ENCODE data around the gene TMEM167A. TPM values are rescaled to one million over a fixed set of nuclear protein-coding genes. Genes with fewer than 3 reads are reported as not detected.

Gene TMEM167A
- total RNA-seq, result 10 to 100 TPM; 23.5 to 53.4 (median 39.5) TPM

GRCh38 chr5:83076742-83077661, at the start of gene TMEM167A, which contains the start of gene XRCC4:
TSS of gene TMEM167A (minus strand) at chr5:83077394. CDS start at chr5:83077323, 71 bp downstream.
TSS of gene XRCC4 (plus strand) at chr5:83077547. CDS start at chr5:83104920, 27,373 bp downstream.
- Histone ChIP-seq H3K4me3 (peak within 1 kb of the TSS; percentile 59 to 98), H3K9me3 (no peaks in the 10 kb centered on the region), H3K36me3 (no peaks in the 10 kb centered on the region), H3K27ac (peak within 1 kb of the TSS; percentile 80 to 98 (median 85)), H3K27me3 (no peaks in the 10 kb centered on the region), H3K4me1 (peaks cover 7 to 53% (median 11%) of the 10 kb centered on the region in 3 donors)
- TF ChIP-seq CTCF (IDR thresholded peaks at IDR 0.05), result no peak
- peak; percentile 73 to 83 for TF ChIP-seq POLR2A (IDR thresholded peaks at IDR 0.05)
- no peak for TF ChIP-seq EP300 (IDR thresholded peaks at IDR 0.05)
- peak; percentile 96 for TF ChIP-seq POLR2AphosphoS5 (IDR thresholded peaks at IDR 0.05)
- WGBS, 2 donors (ENCODE audit: low coverage in 1 of 2), result 0 to 1% methylated on average over 13 to 29 of the region's 44 CpGs
- ATAC-seq, result peak; percentile 100

GRCh38 chr5:83126501-83126900, 49.3 kb upstream of the TMEM167A start:
- no peak for TF ChIP-seq CTCF (IDR thresholded peaks at IDR 0.05)
- TF ChIP-seq POLR2AphosphoS5 (IDR thresholded peaks at IDR 0.05), result no peak
- TF ChIP-seq POLR2A (IDR thresholded peaks at IDR 0.05), result no peak
- TF ChIP-seq EP300 (IDR thresholded peaks at IDR 0.05), result no peak
- 0 to 61% methylated on average over 1 to 2 of the region's 2 CpGs for WGBS, 2 donors (ENCODE audit: low coverage in 1 of 2)
- no peak for ATAC-seq

GRCh38 chr5:83125560-83125959, 48.4 kb upstream of the TMEM167A start:
- Histone ChIP-seq H3K4me1 (no peaks in the 10 kb centered on the region), H3K27me3 (no peaks in the 10 kb centered on the region), H3K36me3 (no peaks in the 10 kb centered on the region), H3K4me3 (no peak overlapping the region), H3K27ac (no peak overlapping the region), H3K9me3 (no peaks in the 10 kb centered on the region)
- no peak for ATAC-seq
- 86 to 100% methylated on average over 1 to 2 of the region's 7 CpGs for WGBS, 2 donors (ENCODE audit: low coverage in 1 of 2)
- TF ChIP-seq POLR2A (IDR thresholded peaks at IDR 0.05), result no peak
- TF ChIP-seq CTCF (IDR thresholded peaks at IDR 0.05), result no peak
- no peak for TF ChIP-seq POLR2AphosphoS5 (IDR thresholded peaks at IDR 0.05)
- TF ChIP-seq EP300 (IDR thresholded peaks at IDR 0.05), result no peak

More at GRCh38 chr5:83126501-83126900, 49.3 kb upstream of the TMEM167A start:
- no peaks in the 10 kb centered on the region for H3K36me3 ChIP-seq
- H3K27me3 ChIP-seq, result no peaks in the 10 kb centered on the region
- no peaks in the 10 kb centered on the region for H3K4me1 ChIP-seq
- no peaks in the 10 kb centered on the region for H3K9me3 ChIP-seq
- no peak overlapping the region for H3K27ac ChIP-seq
- H3K4me3 ChIP-seq, result no peak overlapping the region

GRCh38 chr5:83124593-83124992, 47.4 kb upstream of the TMEM167A start:
- Histone ChIP-seq H3K4me1 (no peaks in the 10 kb centered on the region), H3K27ac (no peak overlapping the region), H3K9me3 (no peaks in the 10 kb centered on the region), H3K27me3 (no peaks in the 10 kb centered on the region), H3K4me3 (no peak overlapping the region), H3K36me3 (no peaks in the 10 kb centered on the region)
- TF ChIP-seq EP300 (IDR thresholded peaks at IDR 0.05), result no peak
- no peak for TF ChIP-seq POLR2AphosphoS5 (IDR thresholded peaks at IDR 0.05)
- WGBS, 2 donors (ENCODE audit: low coverage in 1 of 2), result 91 to 100% methylated on average over 1 of the region's 1 CpG
- no peak for ATAC-seq

- Histone ChIP-seq H3K36me3 (no peaks in the 10 kb centered on the region), H3K4me3 (no peak overlapping the region), H3K27ac (no peak overlapping the region), H3K27me3 (no peaks in the 10 kb centered on the region), H3K9me3 (no peaks in the 10 kb centered on the region), H3K4me1 (no peaks in the 10 kb centered on the region)
- TF ChIP-seq EP300 (IDR thresholded peaks at IDR 0.05) (no peak), POLR2A (IDR thresholded peaks at IDR 0.05) (no peak), CTCF (IDR thresholded peaks at IDR 0.05) (no peak), POLR2AphosphoS5 (IDR thresholded peaks at IDR 0.05) (no peak)
- ATAC-seq, result no peak
- 47 to 65% methylated on average over 1 of the region's 1 CpG for WGBS, 2 donors (ENCODE audit: low coverage in 1 of 2)
Observed at GRCh38 chr5:83118976-83119375, 41.8 kb upstream of the TMEM167A start.

Measured in gastroesophageal sphincter (tissue), 4 donors.